ENCODE data around the gene PLCB3. TPM values are rescaled to one million over a fixed set of nuclear protein-coding genes. Genes with fewer than 3 reads are reported as not detected.

Gene PLCB3
- total RNA-seq, 1 donor from 2014 or later = 18.0 TPM

DNA sequence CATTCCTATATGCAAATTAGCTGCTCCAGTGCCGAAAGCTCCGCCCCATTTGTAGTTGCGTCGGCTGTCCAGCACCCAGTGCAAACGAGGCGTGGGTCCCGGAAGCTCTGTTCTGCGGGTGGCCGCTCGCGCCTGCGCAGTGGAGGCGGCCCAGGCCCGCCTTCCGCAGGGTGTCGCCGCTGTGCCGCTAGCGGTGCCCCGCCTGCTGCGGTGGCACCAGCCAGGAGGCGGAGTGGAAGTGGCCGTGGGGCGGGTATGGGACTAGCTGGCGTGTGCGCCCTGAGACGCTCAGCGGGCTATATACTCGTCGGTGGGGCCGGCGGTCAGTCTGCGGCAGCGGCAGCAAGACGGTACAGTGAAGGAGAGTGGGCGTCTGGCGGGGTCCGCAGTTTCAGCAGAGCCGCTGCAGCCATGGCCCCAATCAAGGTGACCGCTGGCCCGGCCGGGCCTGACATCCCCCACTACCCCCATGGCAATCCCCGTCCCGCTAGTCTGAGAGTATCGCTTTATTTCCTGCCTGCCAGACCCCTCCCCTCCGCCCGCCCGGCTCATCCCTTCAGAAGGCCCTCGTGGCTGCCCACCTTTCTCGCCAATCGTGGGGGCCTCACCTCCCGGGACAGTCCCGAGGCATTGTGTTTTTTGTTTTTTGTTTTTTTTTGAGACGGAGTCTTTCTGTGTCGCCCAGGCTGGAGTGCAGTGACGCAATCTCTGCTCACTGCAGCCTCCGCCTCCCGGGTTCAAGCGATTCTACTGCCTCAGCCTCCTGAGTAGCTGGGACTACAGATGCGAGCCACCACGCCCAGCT, 66.8 kb downstream of the PLCB3 start, which contains the start of gene PRDX5:
PRDX5 (plus strand) TSS at position 161 of the 805 bp plus-strand sequence; CDS start at position 256, 95 bp downstream.

Other genes starting within 250 kb of the PLCB3 start
- gene FLRT1, start 215.6 kb upstream of the PLCB3 start, total RNA-seq = 14.0 TPM
- gene MACROD1, start 85.4 kb upstream of the PLCB3 start, total RNA-seq = 22.4 TPM
- 135 TPM for gene STIP1, start 65.4 kb upstream of the PLCB3 start, total RNA-seq
- 8.3 TPM for gene FERMT3, start 44.8 kb upstream of the PLCB3 start, total RNA-seq
- 27.4 TPM for gene TRPT1, start 25.3 kb upstream of the PLCB3 start, total RNA-seq
- 22.4 TPM for gene NUDT22, start 25.3 kb upstream of the PLCB3 start, total RNA-seq
- gene DNAJC4, start 21.0 kb upstream of the PLCB3 start, total RNA-seq = 22.2 TPM
- 61.7 TPM for gene VEGFB, start 16.9 kb upstream of the PLCB3 start, total RNA-seq
- 30.8 TPM for gene FKBP2, start 10.4 kb upstream of the PLCB3 start, total RNA-seq
- gene PPP1R14B, start 4.6 kb upstream of the PLCB3 start, total RNA-seq = 50.6 TPM
- gene BAD, start 33.1 kb downstream of the PLCB3 start, total RNA-seq = 61.6 TPM
- 21.1 TPM for gene GPR137, start 34.3 kb downstream of the PLCB3 start, total RNA-seq
- gene KCNK4, start 39.8 kb downstream of the PLCB3 start, total RNA-seq = 1.8 TPM
- gene CATSPERZ, start 48.8 kb downstream of the PLCB3 start, total RNA-seq = 3.1 TPM
- 17.5 TPM for gene ESRRA, start 54.0 kb downstream of the PLCB3 start, total RNA-seq
- gene TRMT112, start 66.0 kb downstream of the PLCB3 start, total RNA-seq = 194 TPM
- 121 TPM for gene PRDX5, start 66.6 kb downstream of the PLCB3 start, total RNA-seq
- gene CCDC88B, start 88.7 kb downstream of the PLCB3 start, total RNA-seq = 13.1 TPM
- 19.6 TPM for gene RPS6KA4, start 107.6 kb downstream of the PLCB3 start, total RNA-seq

Measured in camera-type eye (tissue), 1 donor.